GM12891 (cell line): ENCODE data around the gene WDR4.

ENCODE experiments used
- PAX5 ChIP-seq: IDR thresholded peaks from 2 replicates; pipeline ENCODE4 v1.6.1; 2011; ENCODE audit warnings: low read length, moderate library complexity, mild to moderate bottlenecking; ENCODE audit not compliant: insufficient read depth, severe bottlenecking
- POLR2A ChIP-seq: IDR thresholded peaks from 2 replicates; pipeline ENCODE4 v1.6.1; 2011; ENCODE audit warnings: low read depth, low read length, control low read depth
- POLR2AphosphoS5 ChIP-seq: IDR thresholded peaks from 2 replicates; pipeline ENCODE4 v1.6.1; 2011; ENCODE audit warnings: low read depth, low read length, control low read depth
- POU2F2 ChIP-seq: IDR thresholded peaks from 2 replicates; pipeline ENCODE4 v1.6.1; 2011; ENCODE audit warnings: low read depth, mild to moderate bottlenecking, control low read depth, low read length, moderate library complexity
- TAF1 ChIP-seq: IDR thresholded peaks from 2 replicates; pipeline ENCODE4 v1.6.1; 2011; ENCODE audit warnings: low read depth, low read length, control low read depth

DNA sequence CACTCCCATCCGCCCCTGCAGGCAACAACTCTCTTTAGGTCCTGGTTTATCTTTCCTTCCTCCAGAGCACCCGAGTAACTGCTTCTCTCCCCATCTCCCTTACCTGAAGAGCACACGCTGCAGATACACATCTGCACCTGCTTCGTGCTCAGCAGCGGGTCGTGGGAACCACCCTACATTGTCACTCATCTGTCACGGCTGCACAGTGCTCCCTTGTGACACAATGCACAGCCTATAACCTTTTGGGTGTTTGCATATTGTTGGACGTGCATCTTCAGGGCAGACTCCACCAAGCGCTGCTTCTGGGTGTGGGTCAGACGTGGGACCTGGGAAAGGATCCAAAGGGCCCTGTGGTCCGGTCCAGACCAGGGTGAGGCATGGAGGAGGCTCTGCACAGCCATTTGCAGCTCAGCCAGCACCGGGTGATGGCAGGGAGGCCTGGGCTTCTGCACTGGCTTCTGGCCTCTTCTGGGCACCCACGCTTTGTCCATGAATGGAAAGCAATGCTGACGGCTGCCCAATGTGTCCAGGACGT lies 42.5 kb downstream of the WDR4 start:
- TF ChIP-seq TAF1 (no peak), POLR2AphosphoS5 (no peak), POLR2A (no peak), PAX5 (no peak), POU2F2 (no peak)
